A673 (cell line): ENCODE results near the gene HOMER2. TPM values are rescaled to one million over a fixed set of nuclear protein-coding genes. Genes with fewer than 3 reads are reported as not detected.

Experiments used
- BruUV-seq: library from RNA; stranded (reverse); fragments of 400-500 nt; replicated peaks from 2 replicates; lab custom pipeline; 2021; lab: Mats Ljungman, UMichigan
- CTCF ChIA-PET: fragments of 300-600 bp; sonication (Branson Sonifier 250); formaldehyde crosslinking; loops from one replicate; lab custom pipeline; 2022; ENCODE audit warnings: antibody characterized with exemption; lab: Charles Lee
- POLR2A ChIA-PET: fragments of 300-600 bp; sonication (Branson Sonifier 250); formaldehyde crosslinking; loops from one replicate; lab custom pipeline; 2022; ENCODE audit warnings: antibody characterized with exemption; ENCODE audit not compliant: low non-redundant PET; lab: Charles Lee
- DNase-seq: peaks from one replicate; pipeline ENCODE4 v3.0.0-alpha.2; 2015; ENCODE audit warnings: low spot score
- H3K27ac ChIP-seq: fragments of 200-600 bp; sonication (generic); 2 replicates; pipeline ENCODE4 v1.5.1; 2016; ENCODE audit warnings: mixed run types, low read depth, mild to moderate bottlenecking, mixed read lengths, antibody characterized with exemption, low read length; ENCODE audit not compliant: poor library complexity, severe bottlenecking
- H3K27me3 ChIP-seq: fragments of 200-600 bp; sonication (generic); replicated peaks from 2 replicates; pipeline ENCODE4 v1.6.1; 2017; ENCODE audit warnings: mixed run types, low read depth, mild to moderate bottlenecking, mixed read lengths, antibody characterized with exemption, low read length; ENCODE audit not compliant: insufficient read depth, poor library complexity
- H3K36me3 ChIP-seq: fragments of 200-600 bp; sonication (generic); 2 replicates; pipeline ENCODE4 v1.6.1; 2016; ENCODE audit warnings: mixed run types, mild to moderate bottlenecking, mixed read lengths, antibody characterized with exemption, low read length; ENCODE audit not compliant: insufficient read depth, poor library complexity, severe bottlenecking
- H3K4me1 ChIP-seq: fragments of 200-600 bp; sonication (generic); 2 replicates; pipeline ENCODE4 v1.6.1; 2017; ENCODE audit warnings: mixed run types, mild to moderate bottlenecking, mixed read lengths, antibody characterized with exemption, low read length; ENCODE audit not compliant: insufficient read depth, poor library complexity, severe bottlenecking
- H3K4me3 ChIP-seq: fragments of 200-600 bp; sonication (generic); 2 replicates; pipeline ENCODE4 v1.5.1; 2016; ENCODE audit warnings: low read depth, mixed run types, mild to moderate bottlenecking, mixed read lengths, low read length; ENCODE audit not compliant: poor library complexity, severe bottlenecking
- H3K9me3 ChIP-seq: fragments of 200-600 bp; sonication (generic); 2 replicates; pipeline ENCODE4 v1.6.1; 2016; ENCODE audit warnings: mixed run types, low read depth, mild to moderate bottlenecking, mixed read lengths, antibody characterized with exemption, low read length; ENCODE audit not compliant: poor library complexity, severe bottlenecking
- EZH2 ChIP-seq: fragments of 200-600 bp; sonication (generic); IDR thresholded peaks from 2 replicates; pipeline ENCODE4 v1.6.1; 2017; ENCODE audit warnings: borderline replicate concordance, low read depth, mild to moderate bottlenecking, mixed read lengths, antibody characterized with exemption, low read length; ENCODE audit not compliant: poor library complexity, severe bottlenecking
- intact Hi-C: fragments of 100-400 bp; cut with micrococcal nuclease; formaldehyde crosslinking; loops from one replicate; pipeline ENCODE4 v1.10.0; 2022; ENCODE audit not compliant: unreplicated experiment
- total RNA-seq: library from RNA; stranded (reverse); gene quantifications from 2 replicates; pipeline ENCODE4 v1.2.3, GENCODE V29; 2021
- TF ChIP-seq, protein P1 (sequence below): fragments of 300-800, 200-600 bp; sonication (generic); conservative IDR thresholded peaks from 2 replicates; pipeline ENCODE4 v1.5.1; 2017; ENCODE audit warnings: low read depth, mild to moderate bottlenecking, antibody characterized with exemption, low read length, moderate library complexity, mixed read lengths

The HOMER2 gene
- total RNA-seq, 1 experiment from 2014 or later, result 6.7 TPM

DNA sequence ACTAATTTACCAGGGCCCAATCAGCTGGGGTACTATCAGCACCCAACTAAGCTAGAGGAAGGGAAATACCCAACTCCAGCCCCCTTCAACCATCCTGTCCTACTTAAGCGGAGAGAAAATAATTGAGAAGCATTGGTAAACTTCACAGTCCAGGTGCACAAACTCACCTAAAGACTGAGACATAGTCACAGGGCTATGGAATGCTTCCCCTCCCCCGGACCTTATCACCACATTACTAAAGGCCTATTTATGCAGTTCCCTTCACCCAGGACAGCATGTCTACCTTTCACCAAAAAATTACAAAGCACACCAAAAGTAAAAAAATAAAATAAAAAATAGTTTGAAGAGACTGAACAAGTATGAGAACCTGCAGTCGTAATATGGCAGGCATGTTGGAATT is 47.9 kb downstream of the HOMER2 start:
- ChIA-PET CTCF (no interaction called here), POLR2A (no interaction called here)
- H3K4me3 ChIP-seq, result no peak overlapping the region
- BruUV-seq, result no TSS peak
- no peaks in the 10 kb centered on the region for H3K36me3 ChIP-seq
- H3K27ac ChIP-seq, result no peak overlapping the region
- intact Hi-C loops, result no loop called here
- no peaks in the 10 kb centered on the region for H3K4me1 ChIP-seq
- no peak for DNase-seq
- TF ChIP-seq EZH2, result no peak
- TF ChIP-seq, protein P1, sequence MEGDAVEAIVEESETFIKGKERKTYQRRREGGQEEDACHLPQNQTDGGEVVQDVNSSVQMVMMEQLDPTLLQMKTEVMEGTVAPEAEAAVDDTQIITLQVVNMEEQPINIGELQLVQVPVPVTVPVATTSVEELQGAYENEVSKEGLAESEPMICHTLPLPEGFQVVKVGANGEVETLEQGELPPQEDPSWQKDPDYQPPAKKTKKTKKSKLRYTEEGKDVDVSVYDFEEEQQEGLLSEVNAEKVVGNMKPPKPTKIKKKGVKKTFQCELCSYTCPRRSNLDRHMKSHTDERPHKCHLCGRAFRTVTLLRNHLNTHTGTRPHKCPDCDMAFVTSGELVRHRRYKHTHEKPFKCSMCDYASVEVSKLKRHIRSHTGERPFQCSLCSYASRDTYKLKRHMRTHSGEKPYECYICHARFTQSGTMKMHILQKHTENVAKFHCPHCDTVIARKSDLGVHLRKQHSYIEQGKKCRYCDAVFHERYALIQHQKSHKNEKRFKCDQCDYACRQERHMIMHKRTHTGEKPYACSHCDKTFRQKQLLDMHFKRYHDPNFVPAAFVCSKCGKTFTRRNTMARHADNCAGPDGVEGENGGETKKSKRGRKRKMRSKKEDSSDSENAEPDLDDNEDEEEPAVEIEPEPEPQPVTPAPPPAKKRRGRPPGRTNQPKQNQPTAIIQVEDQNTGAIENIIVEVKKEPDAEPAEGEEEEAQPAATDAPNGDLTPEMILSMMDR, result no peak
- H3K9me3 ChIP-seq, result no peaks in the 10 kb centered on the region
- peaks cover 7% of the 10 kb centered on the region for H3K27me3 ChIP-seq

DNA sequence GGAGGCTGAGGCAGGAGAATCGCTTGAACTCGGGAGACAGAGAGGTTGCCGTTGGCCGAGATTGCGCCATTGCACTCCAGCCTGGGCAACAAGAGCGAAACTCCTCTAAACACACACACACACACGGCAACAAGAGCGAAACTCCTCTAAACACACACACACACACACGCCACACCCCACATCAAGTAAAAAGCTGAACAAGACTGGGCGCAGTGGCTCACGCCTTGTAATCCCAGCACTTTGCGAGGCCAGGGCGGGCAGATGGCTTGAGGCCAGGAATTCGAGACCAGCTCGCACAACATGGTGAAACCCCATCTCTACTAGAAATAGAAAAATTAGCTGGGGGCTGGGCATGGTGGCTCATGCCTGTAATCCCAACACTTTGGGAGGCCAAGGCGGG is 49.0 kb downstream of the HOMER2 start:
- intact Hi-C loops, result no loop called here
- Histone ChIP-seq H3K36me3 (no peaks in the 10 kb centered on the region), H3K27me3 (peaks cover 7% of the 10 kb centered on the region), H3K4me1 (no peaks in the 10 kb centered on the region), H3K27ac (no peak overlapping the region), H3K4me3 (no peak overlapping the region), H3K9me3 (no peaks in the 10 kb centered on the region)
- no peak for DNase-seq
- ChIA-PET CTCF (no interaction called here), POLR2A (no interaction called here)
- TF ChIP-seq, protein P1, result no peak
- no peak for TF ChIP-seq EZH2
- BruUV-seq, result no TSS peak

DNA sequence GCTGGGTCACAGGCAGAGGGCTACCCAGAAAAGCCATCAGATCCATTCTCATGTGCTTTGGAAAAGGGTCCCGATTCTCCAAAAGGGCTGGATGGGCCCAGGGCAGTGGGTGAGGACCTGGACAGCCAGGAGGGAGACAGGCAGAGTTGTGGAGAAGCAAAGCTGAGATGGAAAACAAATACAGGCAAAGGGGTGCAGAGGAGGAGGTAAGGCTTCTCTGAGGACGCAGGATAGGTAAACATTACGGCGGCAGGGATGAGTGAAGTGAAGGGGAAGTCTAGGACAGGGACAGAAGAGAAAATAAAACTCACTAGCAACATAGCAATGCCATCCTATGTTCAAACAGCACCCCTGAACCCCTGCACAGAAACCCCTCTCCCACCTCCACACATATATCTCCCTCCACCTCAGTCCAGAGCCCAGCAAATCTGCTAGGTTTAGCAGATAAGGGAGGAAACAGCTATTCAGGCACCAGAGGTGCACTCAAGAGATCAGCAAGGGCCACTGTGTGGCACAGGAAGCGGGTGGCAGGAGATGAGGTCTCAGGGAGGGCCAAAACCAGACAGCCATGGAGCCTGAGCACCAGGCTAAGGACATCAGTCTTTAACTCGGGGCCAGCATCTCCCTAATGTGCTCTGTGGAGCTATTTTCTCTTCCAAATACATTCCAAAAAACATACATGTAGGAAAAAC is 51.3 kb downstream of the HOMER2 start:
- Histone ChIP-seq H3K4me3 (no peak overlapping the region), H3K4me1 (no peaks in the 10 kb centered on the region), H3K27ac (no peak overlapping the region), H3K27me3 (peaks cover 3% of the 10 kb centered on the region), H3K9me3 (no peaks in the 10 kb centered on the region), H3K36me3 (no peaks in the 10 kb centered on the region)
- DNase-seq, result no peak
- intact Hi-C loops, result no loop called here
- TF ChIP-seq EZH2, result no peak
- TF ChIP-seq, protein P1, result no peak
- no TSS peak for BruUV-seq
- POLR2A ChIA-PET, result no interaction called here
- CTCF ChIA-PET, result interaction anchor here (0.6 kb wide), 1 partner anchor 10 kb away, joined by 3 read pairs; no protein-coding TSS in a partner anchor
